KBM-7 (cell line): ENCODE results near the gene ZFP69B.

ENCODE experiments used
- DNase-seq: peaks from one replicate; pipeline ENCODE4 v3.0.0-alpha.2; 2015
- in situ Hi-C: fragments of 300-500 bp; cut with MboI; formaldehyde crosslinking; loops from 2 replicates; pipeline ENCODE4 v1.14.3; 2020; ENCODE audit warnings: low sequenced_read_pairs, low pct_unique_long_range_greater_than_20kb, mixed read lengths

Gene ZFP69B

DNA sequence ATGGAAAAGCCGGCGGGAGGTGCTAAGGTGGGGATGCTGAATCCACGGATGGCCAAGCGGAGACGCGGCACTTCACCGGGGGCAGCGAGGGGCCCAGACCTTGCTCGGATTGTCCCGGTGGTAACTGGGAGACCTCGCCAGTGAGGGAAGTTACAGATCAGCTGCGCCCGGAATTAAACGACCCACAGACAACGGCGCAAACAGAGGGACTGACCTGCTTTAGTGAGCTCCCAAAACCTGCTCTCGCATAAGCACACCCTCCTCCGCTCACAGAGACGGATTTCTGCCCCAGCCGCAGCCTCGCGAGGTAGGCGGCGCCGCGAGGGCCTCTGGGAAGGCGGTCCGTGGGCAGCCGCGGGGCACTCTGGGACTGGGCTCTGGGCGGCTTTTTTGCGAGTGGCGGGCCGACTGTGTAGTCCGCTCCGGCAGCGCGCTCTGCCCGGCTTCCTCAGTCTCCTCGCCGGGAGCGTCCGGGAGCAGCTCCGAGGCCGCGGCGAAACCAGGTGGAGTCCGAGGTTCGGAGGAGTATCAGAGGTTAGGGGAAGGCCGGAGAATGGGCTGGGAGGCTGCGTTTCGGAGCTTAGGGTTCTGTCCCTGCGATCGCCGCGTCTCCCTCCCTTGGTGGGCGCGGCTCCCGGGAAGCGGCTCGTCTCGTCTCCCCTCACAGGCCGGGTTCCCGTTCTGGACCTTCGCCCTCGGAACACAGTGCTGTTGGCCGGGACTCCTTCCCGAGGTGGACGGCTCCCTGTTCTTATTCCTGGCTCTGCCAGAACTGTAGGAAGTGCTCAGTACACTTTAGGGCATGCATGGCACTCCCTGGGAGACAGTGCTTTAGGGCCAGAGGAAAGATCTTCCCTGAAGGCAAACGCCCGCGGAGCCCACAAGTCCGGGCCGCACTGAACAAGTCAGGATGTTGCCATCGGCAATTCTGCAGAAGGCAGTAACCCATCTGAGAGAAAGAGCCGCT is 58.4 kb downstream of the ZFP69B start, which contains the start of gene EXO5:
Gene EXO5 (plus strand): TSS at position 393 of the 967 bp plus-strand sequence. CDS start 5,778 bp downstream, outside the sequence.
- DNase-seq, result peak; percentile 87
- in situ Hi-C loops, result no loop called here
